NCI-H748 treated with DMSO at 0.1 percent for 48 hours (cell line): ENCODE measurements around the gene RIPK4.
"Not testable (repeated sequence)": the region's sequence is repeated elsewhere in the genome, so short reads cannot be mapped to it uniquely, and the experiment has no call there.

ENCODE experiments used
- DNase-seq: peaks from one replicate; lab custom pipeline; 2025; lab: John Stamatoyannopoulos, UW

RIPK4 gene

GRCh38 chr21:41795726-41796125 lies 28.9 kb upstream of the RIPK4 start:
- no peak for DNase-seq

- no peak for DNase-seq
Observed at GRCh38 chr21:41794600-41794999, 27.7 kb upstream of the RIPK4 start.

- DNase-seq, result no peak
Observed at GRCh38 chr21:41792711-41793110, 25.9 kb upstream of the RIPK4 start.

GRCh38 chr21:41786509-41786987 lies 19.7 kb upstream of the RIPK4 start:
- DNase-seq, result peak; percentile 29

GRCh38 chr21:41785262-41785661 lies 18.4 kb upstream of the RIPK4 start:
- DNase-seq, result not testable (repeated sequence)

GRCh38 chr21:41784456-41785102 lies 17.7 kb upstream of the RIPK4 start:
- DNase-seq, result no peak

GRCh38 chr21:41783476-41784180 lies 16.8 kb upstream of the RIPK4 start:
- DNase-seq, result peak; percentile 87

GRCh38 chr21:41781050-41781410 lies 14.2 kb upstream of the RIPK4 start:
- no peak for DNase-seq

GRCh38 chr21:41780337-41781049 lies 13.6 kb upstream of the RIPK4 start:
- DNase-seq, result no peak

GRCh38 chr21:41779659-41780058 lies 12.8 kb upstream of the RIPK4 start:
- peak; percentile 8 for DNase-seq

GRCh38 chr21:41778930-41779600 lies 12.2 kb upstream of the RIPK4 start:
- DNase-seq, result peak; percentile 55

GRCh38 chr21:41777951-41778815 lies 11.3 kb upstream of the RIPK4 start:
- peak; percentile 22 for DNase-seq

- no peak for DNase-seq
Observed at GRCh38 chr21:41776778-41777177, 9.9 kb upstream of the RIPK4 start.

GRCh38 chr21:41775149-41775472 lies 8.3 kb upstream of the RIPK4 start:
- DNase-seq, result no peak

- DNase-seq, result no peak
Observed at GRCh38 chr21:41774467-41775148, 7.8 kb upstream of the RIPK4 start.

GRCh38 chr21:41772351-41773080 lies 5.7 kb upstream of the RIPK4 start:
- no peak for DNase-seq

GRCh38 chr21:41771625-41771945 lies 4.7 kb upstream of the RIPK4 start:
- no peak for DNase-seq

GRCh38 chr21:41770901-41771624 lies 4.2 kb upstream of the RIPK4 start:
- DNase-seq, result no peak

GRCh38 chr21:41769933-41770332 lies 3.1 kb upstream of the RIPK4 start:
- DNase-seq, result no peak

- no peak for DNase-seq
Observed at GRCh38 chr21:41769521-41769920, 2.7 kb upstream of the RIPK4 start.
